GM10847 (cell line): ENCODE data around the gene VDAC2.
A peak's percentile ranks its signal among the peaks of the same experiment; 100 is the strongest.

Source experiments
- POLR2A ChIP-seq: IDR thresholded peaks from 2 replicates; pipeline ENCODE4 v1.6.1; 2011; ENCODE audit not compliant: insufficient read length; ENCODE audit errors: extremely low read depth

Gene VDAC2

DNA sequence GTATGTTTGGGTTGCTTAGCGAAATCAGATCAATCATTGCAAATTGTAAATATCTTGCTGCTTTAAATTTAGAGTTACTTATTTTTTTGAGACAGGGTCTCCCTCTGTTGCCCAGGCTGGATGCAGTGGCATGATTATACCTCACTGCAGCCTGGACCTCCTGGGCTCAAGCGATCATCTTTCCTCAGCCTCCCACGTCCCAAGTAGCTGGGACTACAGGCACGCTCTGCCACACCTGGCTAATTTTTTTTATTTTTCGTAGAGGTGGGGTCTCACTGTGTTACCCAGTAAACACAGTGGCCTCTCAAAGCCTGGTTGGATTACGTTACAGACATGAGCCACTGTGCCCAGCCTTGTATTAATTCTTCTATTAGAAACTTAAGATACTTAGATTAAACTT, 1.7 kb downstream of the VDAC2 start:
- no peak for TF ChIP-seq POLR2A

DNA sequence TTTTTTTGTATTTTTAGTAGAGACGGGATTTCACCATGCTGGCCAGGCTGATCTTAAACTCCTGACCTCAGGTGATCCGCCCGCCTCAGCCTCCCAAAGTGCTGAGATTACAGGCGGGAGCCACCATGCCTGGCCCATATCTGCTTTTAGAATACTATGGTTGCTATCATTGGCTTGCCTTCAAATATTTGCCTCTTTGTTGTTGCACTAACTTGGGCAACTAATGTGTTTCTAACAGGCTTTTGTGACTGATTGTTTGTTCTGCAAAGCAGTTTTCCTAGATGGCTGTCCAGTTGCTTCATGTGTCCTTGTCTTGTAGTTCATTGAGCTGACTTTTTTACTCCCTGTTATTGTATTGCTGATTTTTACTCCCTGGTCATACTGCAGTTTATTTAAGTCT, 9.7 kb downstream of the VDAC2 start:
- no peak for TF ChIP-seq POLR2A

DNA sequence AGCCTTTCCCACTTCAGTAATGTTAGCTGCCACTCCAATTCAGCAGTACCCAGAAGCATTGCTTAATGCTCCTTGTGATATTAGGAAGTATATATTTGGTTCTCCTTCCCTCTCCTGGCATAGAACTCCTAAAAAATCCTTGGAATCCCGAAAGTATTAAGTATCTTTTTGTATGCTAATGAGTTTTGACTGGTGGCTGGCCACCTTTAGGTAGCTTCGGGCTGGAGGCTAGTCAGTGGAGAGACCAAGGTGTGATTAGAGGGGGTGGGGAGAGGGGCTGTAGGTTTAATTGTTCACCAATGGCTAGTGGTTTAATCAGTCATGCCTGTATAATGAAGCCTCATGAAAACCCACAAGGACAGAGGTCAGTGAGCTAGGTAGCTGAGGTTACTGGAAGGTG, 12.9 kb downstream of the VDAC2 start:
- TF ChIP-seq POLR2A: no peak

DNA sequence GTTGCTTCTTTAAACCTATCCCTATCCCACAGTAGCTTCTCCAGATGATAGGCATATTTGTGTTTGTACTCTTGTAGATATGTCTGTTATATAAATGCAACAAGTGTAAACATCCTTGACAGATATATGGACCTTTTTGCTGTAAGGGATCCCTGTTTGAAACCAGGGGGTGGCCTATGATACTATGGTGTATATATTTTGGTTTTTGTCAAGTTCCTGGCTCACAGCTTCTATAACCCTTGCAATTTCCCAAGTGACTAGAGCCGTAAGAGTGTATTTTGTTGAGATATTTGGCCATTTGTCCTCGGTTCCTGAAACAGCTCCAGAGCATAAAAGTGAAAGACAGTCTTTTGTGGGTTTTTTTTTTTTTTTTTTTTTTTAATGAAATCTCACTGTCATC, 15.5 kb downstream of the VDAC2 start:
- TF ChIP-seq POLR2A: no peak

DNA sequence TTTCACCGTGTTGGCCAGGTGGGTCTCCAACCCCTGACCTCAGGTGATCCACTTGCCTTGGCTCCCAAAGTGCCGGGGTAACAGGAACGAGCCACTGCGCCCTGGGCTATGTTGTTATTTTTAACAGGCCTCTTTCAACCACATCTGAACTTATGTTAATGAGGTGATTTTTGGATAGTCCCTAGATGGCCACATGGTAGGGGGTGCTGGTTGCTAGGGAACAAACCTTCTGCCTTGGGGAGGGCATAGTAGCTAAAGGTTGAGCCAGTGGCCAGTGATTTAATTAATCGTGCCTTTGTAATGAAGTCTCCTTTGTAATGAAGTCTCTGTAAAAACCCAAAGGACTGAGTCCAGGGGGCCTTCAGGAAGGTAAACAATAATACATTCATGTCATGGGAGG, 16.1 kb downstream of the VDAC2 start:
- no peak for TF ChIP-seq POLR2A

DNA sequence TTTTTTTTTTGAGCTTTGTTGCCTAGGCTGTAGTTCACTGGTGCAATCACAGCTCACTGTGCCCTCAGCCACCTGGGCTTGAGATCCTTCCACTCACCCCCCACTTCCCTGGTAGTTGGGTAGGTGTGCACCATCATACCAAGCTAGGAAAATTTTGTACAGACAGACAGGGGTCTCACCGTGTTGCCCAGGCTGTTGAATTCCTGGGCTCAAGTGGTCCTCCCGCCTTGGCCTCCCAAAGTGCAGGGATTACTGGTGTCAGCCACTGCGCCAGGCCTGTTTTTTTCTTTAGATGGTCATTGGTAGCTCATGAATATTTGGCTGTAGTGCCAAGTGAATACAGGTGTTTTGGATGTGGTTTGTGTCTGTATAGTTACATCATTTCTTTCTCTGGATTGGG, 17.7 kb downstream of the VDAC2 start:
- TF ChIP-seq POLR2A: no peak

DNA sequence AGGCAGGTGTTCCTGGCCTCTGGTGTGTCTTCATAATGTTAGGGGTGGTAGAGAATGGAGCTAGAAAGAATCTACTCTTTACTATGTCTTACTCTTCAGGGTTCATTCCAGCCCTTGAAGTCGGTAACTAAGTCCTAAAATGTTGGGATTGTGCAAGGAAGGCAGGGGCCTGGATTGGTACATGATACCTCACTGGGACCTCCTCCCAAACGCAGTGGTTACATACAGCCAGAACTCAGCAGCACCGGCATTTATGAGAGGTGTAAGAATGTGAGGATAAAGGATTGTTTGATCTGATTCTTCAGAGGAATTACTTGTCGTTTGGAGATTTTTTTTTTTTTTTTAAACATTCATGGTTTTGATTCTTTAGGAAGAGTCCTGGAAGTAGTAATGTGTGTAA, 18.2 kb downstream of the VDAC2 start:
- no peak for TF ChIP-seq POLR2A

DNA sequence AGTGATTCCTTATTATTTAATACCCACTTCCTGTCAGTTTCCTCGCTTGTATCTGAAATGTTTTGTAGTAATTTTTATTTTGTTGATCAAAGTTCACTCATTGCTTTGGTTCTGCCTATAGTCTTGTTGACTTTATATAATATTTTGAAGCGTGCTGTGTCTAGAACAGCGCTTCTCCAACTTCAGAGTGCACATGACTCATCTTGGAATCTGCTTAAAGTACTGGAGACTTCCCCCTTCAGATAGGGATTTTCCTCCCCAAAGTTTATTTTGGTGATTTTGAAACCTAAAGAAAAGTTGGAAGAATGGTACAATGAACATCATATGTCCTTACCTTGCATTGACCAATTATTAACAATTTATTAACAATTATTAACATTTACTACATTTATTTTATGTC, 19.4 kb downstream of the VDAC2 start:
- TF ChIP-seq POLR2A: no peak

DNA sequence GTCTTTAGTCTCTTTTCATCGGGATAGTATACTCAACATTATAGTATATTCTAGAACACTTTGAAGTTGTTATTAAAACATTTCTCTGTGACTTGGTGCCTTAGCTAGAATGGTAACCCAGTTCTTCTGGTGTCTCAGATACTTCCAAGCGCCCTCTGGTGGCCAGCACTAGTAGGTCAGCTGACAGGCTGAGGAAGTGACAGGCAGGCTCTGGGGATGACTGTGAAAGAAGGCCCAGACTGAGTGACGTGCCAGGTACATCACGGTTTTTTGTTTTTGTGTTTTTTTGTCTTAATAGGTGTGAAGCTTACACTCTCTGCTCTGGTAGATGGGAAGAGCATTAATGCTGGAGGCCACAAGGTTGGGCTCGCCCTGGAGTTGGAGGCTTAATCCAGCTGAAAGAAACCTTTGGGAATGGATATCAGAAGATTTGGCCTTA, 20.0 kb downstream of the VDAC2 start:
- no peak for TF ChIP-seq POLR2A

DNA sequence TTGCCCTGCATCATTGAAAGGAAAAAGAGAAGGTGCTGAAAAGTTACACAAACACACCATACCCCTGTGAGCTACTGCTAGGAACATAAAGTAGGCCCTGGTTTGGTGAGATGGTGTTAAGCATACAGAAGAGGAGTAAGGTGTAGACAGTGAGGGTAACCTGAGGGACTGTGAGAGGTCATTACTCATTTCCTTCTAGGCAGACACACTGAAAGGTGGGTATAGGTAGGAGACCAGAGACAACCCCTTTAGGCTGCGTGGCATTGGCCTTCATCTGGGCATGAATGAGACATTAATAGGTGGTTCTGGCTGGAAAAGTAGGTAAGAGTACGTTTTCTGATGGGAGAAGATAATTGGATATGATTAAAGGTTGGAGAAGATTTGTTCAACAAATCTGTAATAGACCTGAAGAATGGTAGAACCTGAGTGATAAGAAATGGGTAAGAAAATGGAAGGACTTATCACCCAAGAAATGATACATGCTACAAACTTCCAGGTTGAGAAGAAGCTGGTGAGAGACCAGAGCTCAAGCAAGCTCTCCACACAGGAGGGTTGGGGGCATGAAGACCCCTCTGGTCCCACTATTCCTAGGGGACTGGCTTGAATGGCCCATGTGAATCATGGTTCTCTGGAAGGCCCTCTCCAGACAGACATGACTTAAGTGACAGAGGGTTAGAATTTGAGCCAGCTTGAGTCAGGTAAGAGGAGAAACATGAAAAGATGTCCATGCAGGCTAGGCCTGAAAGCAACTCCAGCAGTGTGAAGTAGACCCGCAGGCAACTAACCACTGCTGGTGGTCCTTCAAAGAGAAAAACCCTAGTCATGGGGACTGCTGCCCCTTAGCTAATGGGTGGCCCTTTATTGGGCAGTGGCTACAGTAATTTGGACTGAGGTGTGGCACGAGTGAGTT, 21.3 kb downstream of the VDAC2 start:
- TF ChIP-seq POLR2A: no peak

DNA sequence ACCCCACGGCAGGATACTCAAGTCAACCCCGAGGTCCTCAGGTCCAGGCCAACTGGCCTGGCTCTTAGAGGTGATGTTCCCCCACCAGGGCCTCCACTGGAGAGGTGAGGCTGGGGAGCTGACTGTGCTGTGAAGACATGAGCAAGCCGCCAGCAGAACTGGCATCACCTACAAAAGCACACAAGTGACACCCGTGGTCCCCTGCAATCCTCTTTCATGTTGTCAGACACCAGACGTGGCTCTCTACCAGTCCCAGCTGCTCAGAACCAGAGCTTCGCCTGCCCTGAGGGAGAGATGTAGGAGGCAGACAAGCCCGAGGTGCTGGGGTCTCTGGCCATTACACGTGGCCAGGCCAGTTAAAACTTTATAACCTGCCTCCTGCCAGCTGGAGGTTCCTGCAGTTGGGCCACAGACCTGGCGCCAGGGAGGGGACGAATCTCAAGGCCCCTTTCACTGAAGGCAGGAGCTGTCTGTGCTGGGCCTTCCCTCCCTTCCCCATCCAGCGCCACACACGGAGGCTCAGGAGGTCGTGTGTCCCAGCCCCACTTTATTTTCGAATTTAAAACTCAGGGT, 22.9 kb downstream of the VDAC2 start:
- no peak for TF ChIP-seq POLR2A

DNA sequence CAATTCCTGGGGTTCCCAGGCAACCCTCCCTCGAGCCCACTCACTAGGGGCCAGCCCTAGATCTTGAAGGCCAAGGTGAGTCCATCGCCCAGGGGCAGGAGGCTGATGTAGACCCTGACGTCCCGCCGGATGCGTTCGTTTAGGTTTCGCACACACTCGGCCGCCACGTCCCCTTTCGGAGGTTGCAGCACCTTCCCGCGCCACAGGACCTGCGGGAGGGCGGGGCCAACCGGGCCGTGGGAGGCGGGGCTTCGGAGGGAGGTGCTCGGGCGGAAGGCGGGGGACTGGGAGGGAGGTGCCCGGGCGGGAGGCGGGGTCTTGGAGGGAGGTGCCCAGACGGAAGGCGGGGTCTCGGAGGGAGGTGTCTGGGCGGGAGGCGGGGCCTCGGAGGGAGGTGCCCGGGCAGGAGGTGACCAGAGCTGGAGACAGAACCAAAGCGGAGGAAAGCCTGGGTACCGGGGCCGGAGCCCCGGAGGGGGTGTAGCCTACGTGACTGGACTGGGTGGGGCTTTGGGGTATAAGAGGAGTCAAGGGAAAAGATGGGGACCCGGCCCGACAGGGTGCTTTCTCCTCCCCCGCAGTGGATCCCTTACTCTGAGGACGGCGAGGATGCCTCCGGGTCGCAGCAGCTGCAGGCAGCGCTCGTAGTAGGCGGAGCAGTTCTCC, 23.6 kb downstream of the VDAC2 start:
- peak; percentile 3 for TF ChIP-seq POLR2A

DNA sequence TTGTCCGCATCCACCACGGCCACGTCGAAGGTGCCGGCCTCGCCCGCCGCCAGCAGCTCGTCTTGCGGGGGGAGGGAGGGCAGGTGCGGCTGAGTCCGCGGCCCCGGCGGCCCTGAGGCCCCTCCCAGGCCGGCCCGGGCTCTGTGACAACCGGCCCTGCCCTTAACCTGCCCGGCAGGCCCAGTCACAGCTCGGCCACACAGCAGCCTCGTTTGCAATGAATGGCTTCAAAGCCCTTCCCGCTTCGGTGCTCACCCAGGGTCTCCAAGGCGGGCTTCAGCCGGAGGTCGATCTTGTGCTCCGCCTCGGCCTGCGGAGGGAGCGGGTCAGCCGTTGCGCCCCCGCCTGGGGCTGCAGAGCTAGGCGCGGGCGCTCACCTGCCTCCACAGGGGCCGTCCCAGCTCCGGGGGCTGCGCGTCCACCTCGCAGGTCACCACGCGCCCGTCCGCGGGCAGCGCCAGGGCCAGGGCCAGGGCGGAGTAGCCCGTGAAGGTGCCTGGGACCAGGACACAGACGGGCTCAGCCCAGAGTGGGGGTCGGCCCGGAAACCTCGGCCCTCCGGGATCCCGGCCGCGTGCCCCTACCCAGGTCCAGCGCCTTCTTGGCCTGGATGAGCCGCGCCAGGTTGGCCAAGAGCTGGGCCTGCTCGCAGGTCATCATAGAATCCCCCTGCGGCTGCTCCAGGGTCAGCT, 24.2 kb downstream of the VDAC2 start:
- TF ChIP-seq POLR2A: no peak

DNA sequence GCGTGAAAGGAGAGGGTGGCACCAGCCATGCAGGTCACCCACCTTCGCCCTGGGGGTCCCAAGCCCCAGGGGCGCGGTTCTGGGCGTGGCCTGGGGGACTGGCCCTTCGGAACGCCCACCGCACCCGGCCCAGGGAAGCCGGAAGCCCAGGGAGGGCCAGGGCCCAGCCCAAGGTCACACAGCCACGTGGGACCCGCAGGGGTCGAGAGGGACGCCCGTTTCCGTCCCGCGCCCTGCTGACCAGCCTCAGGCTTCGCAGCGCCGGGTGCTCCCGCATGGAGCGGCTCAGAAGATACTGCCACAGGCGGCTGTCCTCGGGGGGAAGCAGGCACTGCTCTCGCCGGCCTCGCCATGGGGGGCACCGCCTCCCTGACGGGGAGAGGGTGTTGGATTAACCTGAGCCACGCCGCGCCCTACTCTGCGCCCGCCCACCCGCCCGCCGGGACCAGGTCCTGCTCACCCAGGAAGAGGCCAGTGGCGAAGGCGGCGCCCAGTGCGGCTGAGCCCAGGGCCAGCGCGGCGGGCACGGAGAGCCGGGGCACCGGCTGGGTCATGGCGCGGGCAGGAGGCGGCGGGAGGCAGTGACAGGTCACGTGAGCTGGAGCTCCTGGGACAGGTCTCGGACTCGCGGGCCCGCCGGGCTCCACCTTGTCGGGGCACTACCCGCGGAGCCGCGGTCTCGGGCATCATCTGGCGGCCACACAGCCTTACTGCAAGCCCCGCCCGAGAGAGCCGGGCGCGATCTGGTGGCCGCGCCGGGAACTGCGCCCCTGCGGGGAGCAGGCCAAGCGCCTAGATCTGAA, 25.0 kb downstream of the VDAC2 start, which contains the start of gene COMTD1:
Gene COMTD1 (minus strand): TSS at position 583 of the 803 bp plus-strand sequence. CDS start 29 bp downstream, at position 554.
- peak; percentile 16 for TF ChIP-seq POLR2A

DNA sequence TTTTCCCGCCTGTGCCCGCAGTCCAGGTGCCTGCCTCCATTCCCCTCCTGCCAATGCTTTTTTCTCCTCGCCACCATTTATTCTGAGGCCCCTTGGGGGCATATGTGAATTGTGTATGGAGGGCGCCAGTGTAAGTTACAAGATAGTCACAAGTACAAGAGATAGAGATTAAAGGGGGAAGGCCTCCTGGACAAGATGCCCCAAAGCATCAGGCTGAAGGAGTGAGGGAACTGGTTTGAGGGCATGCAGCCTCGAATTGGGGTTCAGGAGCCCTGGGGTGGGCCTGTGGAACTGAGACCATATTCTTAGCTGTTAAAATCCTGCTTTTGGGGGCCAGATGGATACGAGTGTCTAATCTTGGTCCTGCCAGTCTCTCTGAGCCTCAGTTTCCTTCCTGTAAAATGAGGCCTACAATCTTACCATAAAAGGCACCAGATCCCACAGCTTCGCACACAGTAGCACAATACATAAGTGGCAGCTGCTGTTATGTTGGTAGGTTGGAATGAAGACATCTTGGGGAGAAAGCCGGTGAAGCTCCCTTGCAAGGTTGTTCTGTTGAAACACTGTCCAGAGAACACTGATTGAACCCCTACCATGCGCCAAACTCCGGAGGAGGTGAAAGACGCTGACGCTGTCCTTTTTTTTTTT, 25.7 kb downstream of the VDAC2 start:
- no peak for TF ChIP-seq POLR2A
